T47D (cell line): ENCODE data around the gene SVBP.
"Not testable (repeated sequence)": the region's sequence is repeated elsewhere in the genome, so short reads cannot be mapped to it uniquely, and the experiment has no call there.

Experiments
- DNase-seq, 2 experiments: peaks; one replicate each; pipeline versions ENCODE4 v3.0.0 to v3.0.0-alpha.2; 2011 to 2012; ENCODE audit warnings: low read depth in 1 of 2, low spot score in 1 of 2
- JUND ChIP-seq: IDR thresholded peaks from 2 replicates; pipeline ENCODE4 v1.6.1; 2012; ENCODE audit warnings: low read depth
- in situ Hi-C: cut with HindIII; loops from 2 replicates; pipeline ENCODE4 v1.10.0; 2016; ENCODE audit warnings: low sequenced_read_pairs, low pct_unique_long_range_greater_than_20kb

The SVBP gene

GRCh38 chr1:42816585-42817439 is at the start of gene SVBP, which contains the start of gene ERMAP:
Gene SVBP, minus strand, starts transcription at chr1:42817397. Its CDS starts 853 bp downstream, at chr1:42816544.
Gene ERMAP, plus strand, starts transcription at chr1:42817122. Its CDS starts 13,327 bp downstream, at chr1:42830449.
- no peak for TF ChIP-seq JUND
- in situ Hi-C loops: no loop called here
- peak; percentile 78 to 85 for DNase-seq

- in situ Hi-C loops: no loop called here
- TF ChIP-seq JUND: no peak
- no peak for DNase-seq
Measured at GRCh38 chr1:42866549-42866948, 49.4 kb upstream of the SVBP start.

- no peak for TF ChIP-seq JUND
- no peak for DNase-seq
- in situ Hi-C loops: no loop called here
Measured at GRCh38 chr1:42861014-42861399, 43.8 kb upstream of the SVBP start.

- no peak for DNase-seq
- no peak for TF ChIP-seq JUND
- in situ Hi-C loops: no loop called here
Measured at GRCh38 chr1:42860339-42861013, 43.3 kb upstream of the SVBP start.

- in situ Hi-C loops, DNase-seq: not testable (repeated sequence)
Measured at GRCh38 chr1:42859366-42859765, 42.2 kb upstream of the SVBP start.

- in situ Hi-C loops, DNase-seq: not testable (repeated sequence)
Measured at GRCh38 chr1:42856554-42856953, 39.4 kb upstream of the SVBP start.

- no peak for DNase-seq
- in situ Hi-C loops: no loop called here
- TF ChIP-seq JUND: no peak
Measured at GRCh38 chr1:42853116-42853884, 36.1 kb upstream of the SVBP start.

- in situ Hi-C loops: no loop called here
- DNase-seq: no peak
- no peak for TF ChIP-seq JUND
Measured at GRCh38 chr1:42852608-42852980, 35.4 kb upstream of the SVBP start.

GRCh38 chr1:42851960-42852607 is 34.9 kb upstream of the SVBP start:
- no peak for DNase-seq
- in situ Hi-C loops: no loop called here
- no peak for TF ChIP-seq JUND

GRCh38 chr1:42851420-42851819 is 34.2 kb upstream of the SVBP start:
- no peak for DNase-seq
- in situ Hi-C loops: no loop called here

GRCh38 chr1:42849944-42850343 is 32.7 kb upstream of the SVBP start:
- DNase-seq: no peak
- no peak for TF ChIP-seq JUND
- in situ Hi-C loops: no loop called here

More at GRCh38 chr1:42851420-42851819, 34.2 kb upstream of the SVBP start:
- TF ChIP-seq JUND: no peak

- TF ChIP-seq JUND: no peak
- in situ Hi-C loops: no loop called here
- no peak for DNase-seq
Measured at GRCh38 chr1:42848823-42849537, 31.8 kb upstream of the SVBP start.
